Activated CD4-positive, alpha-beta T cell treated with anti-CD3 and anti-CD28 coated beads for 36 hours (primary cell): ENCODE data around the gene NEMP2. TPM values are rescaled to one million over a fixed set of nuclear protein-coding genes. Genes with fewer than 3 reads are reported as not detected.
A peak's percentile ranks its signal among the peaks of the same experiment; 100 is the strongest.
"Not testable (repeated sequence)": the region's sequence is repeated elsewhere in the genome, so short reads cannot be mapped to it uniquely, and the experiment has no call there.

Source experiments
- ATAC-seq: fragments of 200-7000 bp; cut with Tn5 transposase; one replicate; pipeline ENCODE4 v1.10.0; 2021; ENCODE audit warnings: mild to moderate bottlenecking, moderate library complexity
- CTCF ChIA-PET: fragments of 350-600 bp; sonication (Branson Sonifier 250); formaldehyde crosslinking; loops from one replicate; lab custom pipeline; 2021; ENCODE audit warnings: antibody characterized with exemption; lab: Charles Lee
- POLR2A ChIA-PET: fragments of 350-600 bp; sonication (Branson Sonifier 250); formaldehyde crosslinking; loops from one replicate; lab custom pipeline; 2021; ENCODE audit warnings: antibody characterized with exemption, inconsistent platforms; lab: Charles Lee
- DNase-seq: peaks from one replicate; pipeline ENCODE4 v3.0.0-alpha.2; 2020
- H3K27ac Mint-ChIP-seq: one replicate; pipeline ENCODE4 v1.8.0; 2021; ENCODE audit warnings: mixed read lengths
- H3K27me3 Mint-ChIP-seq: one replicate; pipeline ENCODE4 v1.8.0; 2021; ENCODE audit warnings: mixed read lengths
- H3K36me3 Mint-ChIP-seq: one replicate; pipeline ENCODE4 v1.8.0; 2021; ENCODE audit warnings: low read depth, mixed read lengths
- H3K4me1 Mint-ChIP-seq: one replicate; pipeline ENCODE4 v1.8.0; 2021; ENCODE audit warnings: mixed read lengths
- H3K4me3 Mint-ChIP-seq: one replicate; pipeline ENCODE4 v1.8.0; 2021; ENCODE audit warnings: mild to moderate bottlenecking, moderate library complexity, mixed read lengths
- H3K9me3 Mint-ChIP-seq: one replicate; pipeline ENCODE4 v1.8.0; 2021; ENCODE audit warnings: low read depth, mixed read lengths
- intact Hi-C, 2 experiments: fragments of 100-400 bp; cut with DNase I in 1 of 2; cut with micrococcal nuclease in 1 of 2; formaldehyde crosslinking; loops; one replicate each; pipeline versions ENCODE4 v1.14.2 to v1.15.1; 2022 to 2024; cut with DNase I, micrococcal nuclease
- total RNA-seq, 2 experiments: library from RNA; stranded (reverse); gene quantifications; one replicate each; pipeline ENCODE4 v1.2.3, GENCODE V29; 2021

The NEMP2 gene
- total RNA-seq, 2 experiments from 2014 or later: 24.6 to 25.1 TPM

- peaks cover 12% of the 10 kb centered on the region for H3K4me1 Mint-ChIP-seq
- H3K27ac Mint-ChIP-seq: no peak overlapping the region
- no peaks in the 10 kb centered on the region for H3K27me3 Mint-ChIP-seq
- intact Hi-C loops: no loop called here
- no peak for ATAC-seq
- no peaks in the 10 kb centered on the region for H3K9me3 Mint-ChIP-seq
- no peak for DNase-seq
- peaks cover 31% of the 10 kb centered on the region for H3K36me3 Mint-ChIP-seq
- H3K4me3 Mint-ChIP-seq: no peak overlapping the region
- ChIA-PET POLR2A (no interaction called here), CTCF (interaction anchor here (0.5 kb wide), 1 partner anchor 659 kb away, joined by 3 read pairs; no protein-coding TSS in a partner anchor)
These were observed 28.8 kb downstream of the NEMP2 start for GRCh38 chr2:190505696-190506095.

DNA sequence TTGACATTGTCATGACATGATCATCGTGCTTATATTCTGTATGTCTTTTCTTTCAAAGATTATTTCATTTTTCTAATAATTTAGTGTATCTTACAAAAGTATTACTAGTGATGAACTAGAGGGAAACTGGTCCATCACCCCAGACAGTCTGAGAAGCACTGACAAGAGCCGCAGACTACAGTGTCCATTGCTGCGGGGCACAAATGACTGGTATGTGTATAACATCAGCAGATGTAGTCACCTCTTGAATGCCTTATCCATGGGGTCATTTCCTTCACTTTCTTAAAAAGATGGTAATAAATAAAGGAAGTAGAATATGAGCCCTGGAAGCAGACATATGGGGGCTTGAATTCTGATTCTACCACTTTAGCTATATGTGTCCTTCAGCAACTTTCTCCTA lies 29.6 kb downstream of the NEMP2 start:
- POLR2A ChIA-PET: no interaction called here
- ATAC-seq: no peak
- H3K4me1 Mint-ChIP-seq: peaks cover 12% of the 10 kb centered on the region
- peaks cover 34% of the 10 kb centered on the region for H3K36me3 Mint-ChIP-seq
- H3K9me3 Mint-ChIP-seq: no peaks in the 10 kb centered on the region
- H3K27me3 Mint-ChIP-seq: no peaks in the 10 kb centered on the region
- CTCF ChIA-PET: interaction anchor here (0.5 kb wide), 1 partner anchor 660 kb away, joined by 3 read pairs; no protein-coding TSS in a partner anchor
- H3K4me3 Mint-ChIP-seq: no peak overlapping the region
- intact Hi-C loops: no loop called here
- DNase-seq: no peak
- H3K27ac Mint-ChIP-seq: no peak overlapping the region

- Mint-ChIP-seq H3K4me3 (no peak overlapping the region), H3K9me3 (no peaks in the 10 kb centered on the region), H3K27me3 (no peaks in the 10 kb centered on the region), H3K4me1 (peaks cover 12% of the 10 kb centered on the region), H3K27ac (no peak overlapping the region), H3K36me3 (peaks cover 37% of the 10 kb centered on the region)
- ATAC-seq (no peak), DNase-seq (no peak)
- POLR2A ChIA-PET: no interaction called here
- intact Hi-C loops: no loop called here
- CTCF ChIA-PET: interaction anchor here (0.6 kb wide), 1 partner anchor 12 kb away, joined by 4 read pairs; no protein-coding TSS in a partner anchor
These were observed 31.4 kb downstream of the NEMP2 start for GRCh38 chr2:190503088-190503487.

GRCh38 chr2:190501702-190502407 lies 32.7 kb downstream of the NEMP2 start:
- Mint-ChIP-seq H3K4me3 (no peak overlapping the region), H3K36me3 (peaks cover 42% of the 10 kb centered on the region)
- CTCF ChIA-PET: no interaction called here

GRCh38 chr2:190501231-190501630 lies 33.3 kb downstream of the NEMP2 start:
- ChIA-PET POLR2A (no interaction called here), CTCF (interaction anchor here (0.9 to 1.1 kb wide), 2 partner anchors 15 to 18 kb away, joined by 4 to 7 read pairs; no protein-coding TSS in a partner anchor)
- peaks cover 45% of the 10 kb centered on the region for H3K36me3 Mint-ChIP-seq
- H3K4me3 Mint-ChIP-seq: no peak overlapping the region
- ATAC-seq: no peak
- DNase-seq: no peak
- peaks cover 11% of the 10 kb centered on the region for H3K4me1 Mint-ChIP-seq
- intact Hi-C loops: no loop called here
- H3K27ac Mint-ChIP-seq: no peak overlapping the region
- no peaks in the 10 kb centered on the region for H3K9me3 Mint-ChIP-seq
- H3K27me3 Mint-ChIP-seq: no peaks in the 10 kb centered on the region

More at GRCh38 chr2:190501702-190502407, 32.7 kb downstream of the NEMP2 start:
- ATAC-seq: no peak
- intact Hi-C loops: no loop called here
- no peaks in the 10 kb centered on the region for H3K9me3 Mint-ChIP-seq
- H3K4me1 Mint-ChIP-seq: peaks cover 14% of the 10 kb centered on the region
- no peaks in the 10 kb centered on the region for H3K27me3 Mint-ChIP-seq
- no peak overlapping the region for H3K27ac Mint-ChIP-seq
- POLR2A ChIA-PET: no interaction called here
- no peak for DNase-seq

GRCh38 chr2:190500054-190500502 lies 34.4 kb downstream of the NEMP2 start:
- ATAC-seq (no peak), DNase-seq (no peak)
- H3K36me3 Mint-ChIP-seq: peaks cover 52% of the 10 kb centered on the region
- ChIA-PET CTCF (interaction anchor here (0.9 to 1.1 kb wide), 2 partner anchors 16 to 19 kb away, joined by 4 to 7 read pairs; no protein-coding TSS in a partner anchor), POLR2A (no interaction called here)
- H3K9me3 Mint-ChIP-seq: peaks cover 5% of the 10 kb centered on the region
- no peaks in the 10 kb centered on the region for H3K27me3 Mint-ChIP-seq
- H3K4me1 Mint-ChIP-seq: peaks cover 10% of the 10 kb centered on the region
- H3K4me3 Mint-ChIP-seq: no peak overlapping the region
- no peak overlapping the region for H3K27ac Mint-ChIP-seq
- intact Hi-C loops: no loop called here

DNA sequence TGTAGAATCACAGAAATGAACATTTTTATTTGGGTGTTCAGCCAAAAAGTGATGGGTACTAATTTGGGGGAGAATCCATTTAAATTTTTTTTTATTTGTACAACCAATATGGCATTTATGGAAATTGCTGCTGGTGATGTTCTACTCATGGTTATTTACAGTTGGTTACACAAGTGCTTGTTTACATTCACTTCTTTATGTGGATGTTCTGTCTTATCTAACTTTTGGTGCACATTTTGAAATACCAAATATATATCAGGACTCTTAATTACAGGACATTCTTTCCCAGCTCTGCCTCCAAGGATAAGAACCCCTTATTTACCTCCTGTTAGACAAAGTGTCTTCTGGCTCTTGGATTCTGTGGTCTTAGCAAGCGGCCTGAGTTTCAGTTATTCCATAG lies 35.2 kb downstream of the NEMP2 start:
- peaks cover 59% of the 10 kb centered on the region for H3K36me3 Mint-ChIP-seq
- ChIA-PET CTCF (no interaction called here), POLR2A (no interaction called here)
- peak overlapping the region; percentile 13 for H3K27ac Mint-ChIP-seq
- DNase-seq (no peak), ATAC-seq (no peak)
- H3K4me1 Mint-ChIP-seq: peaks cover 15% of the 10 kb centered on the region
- H3K9me3 Mint-ChIP-seq: peaks cover 7% of the 10 kb centered on the region
- no peaks in the 10 kb centered on the region for H3K27me3 Mint-ChIP-seq
- intact Hi-C loops: no loop called here
- no peak overlapping the region for H3K4me3 Mint-ChIP-seq

GRCh38 chr2:190497428-190497827 lies 37.1 kb downstream of the NEMP2 start:
- ChIA-PET CTCF (no interaction called here), POLR2A (no interaction called here)
- Mint-ChIP-seq H3K4me1 (peaks cover 26% of the 10 kb centered on the region), H3K36me3 (peaks cover 66% of the 10 kb centered on the region), H3K9me3 (peaks cover 17% of the 10 kb centered on the region), H3K27me3 (no peaks in the 10 kb centered on the region), H3K4me3 (no peak overlapping the region), H3K27ac (peak overlapping the region; percentile 27)
- DNase-seq (no peak), ATAC-seq (no peak)
- intact Hi-C loops: no loop called here

DNA sequence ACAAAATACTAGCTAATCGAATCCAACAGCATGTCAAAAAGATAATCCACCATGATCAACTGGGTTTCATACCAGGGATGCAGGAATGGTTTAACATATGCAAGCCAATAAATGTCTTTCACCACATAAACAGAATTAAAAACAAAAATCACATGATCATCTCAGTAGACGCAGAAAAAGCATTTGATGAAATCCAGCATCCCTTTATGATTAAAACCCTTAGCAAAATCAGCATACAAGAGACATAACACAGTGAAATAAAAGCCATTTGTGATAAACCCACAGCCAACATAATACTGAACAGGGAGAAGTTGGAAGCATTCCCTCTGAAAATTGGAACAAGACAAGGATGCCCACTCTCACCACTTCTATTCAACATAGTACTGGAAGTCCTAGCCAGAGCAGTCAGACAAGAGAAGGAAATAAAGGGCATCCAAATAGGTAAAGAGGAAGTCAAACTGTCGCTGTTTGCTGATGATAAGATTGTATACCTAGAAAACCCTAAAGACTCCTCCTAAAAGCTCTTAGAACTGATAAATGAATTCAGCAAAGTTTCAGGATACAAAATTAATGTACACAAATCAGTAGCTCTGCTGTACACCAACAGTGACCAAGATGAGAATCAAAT lies 39.8 kb downstream of the NEMP2 start:
- POLR2A ChIA-PET: not testable (repeated sequence)
- CTCF ChIA-PET: interaction anchor here (0.7 to 0.9 kb wide), 2 partner anchors 55 to 76 kb away, joined by 3 read pairs; no protein-coding TSS in a partner anchor
- H3K27ac Mint-ChIP-seq: peak overlapping the region; percentile 23

GRCh38 chr2:190493095-190493494 lies 41.4 kb downstream of the NEMP2 start:
- ATAC-seq (no peak), DNase-seq (no peak)
- no peak overlapping the region for H3K27ac Mint-ChIP-seq
- H3K4me3 Mint-ChIP-seq: no peak overlapping the region
- peaks cover 83% of the 10 kb centered on the region for H3K36me3 Mint-ChIP-seq
- H3K4me1 Mint-ChIP-seq: peaks cover 29% of the 10 kb centered on the region
- peaks cover 23% of the 10 kb centered on the region for H3K9me3 Mint-ChIP-seq
- ChIA-PET CTCF (interaction anchor here (2.9 kb wide), 1 partner anchor 12 kb away, joined by 9 read pairs; no protein-coding TSS in a partner anchor), POLR2A (no interaction called here)
- intact Hi-C loops: no loop called here
- no peaks in the 10 kb centered on the region for H3K27me3 Mint-ChIP-seq

More for the DNA sequence above, 39.8 kb downstream of the NEMP2 start:
- H3K4me3 Mint-ChIP-seq, intact Hi-C loops, ATAC-seq, DNase-seq, H3K27me3 Mint-ChIP-seq: not testable (repeated sequence)
- Mint-ChIP-seq H3K9me3 (peaks cover 23% of the 10 kb centered on the region), H3K36me3 (peaks cover 77% of the 10 kb centered on the region), H3K4me1 (peaks cover 21% of the 10 kb centered on the region)

GRCh38 chr2:190490502-190490901 lies 44.0 kb downstream of the NEMP2 start:
- DNase-seq: no peak
- H3K9me3 Mint-ChIP-seq: peaks cover 18% of the 10 kb centered on the region
- peaks cover 78% of the 10 kb centered on the region for H3K36me3 Mint-ChIP-seq
- no peak overlapping the region for H3K4me3 Mint-ChIP-seq
- no peaks in the 10 kb centered on the region for H3K27me3 Mint-ChIP-seq
- ATAC-seq: no peak
- POLR2A ChIA-PET: no interaction called here
- intact Hi-C loops: no loop called here
- H3K27ac Mint-ChIP-seq: no peak overlapping the region
- H3K4me1 Mint-ChIP-seq: peaks cover 28% of the 10 kb centered on the region
- CTCF ChIA-PET: interaction anchor here (0.7 to 2.9 kb wide), 3 partner anchors 10 to 151 kb away, joined by 3 to 9 read pairs (median 4); no protein-coding TSS in a partner anchor
